GM23338 (cell line): ENCODE measurements around the gene CTNNA3. TPM values are rescaled to one million over a fixed set of nuclear protein-coding genes. Genes with fewer than 3 reads are reported as not detected.

Experiments
- ATAC-seq: fragments of 200-7000 bp; cut with Tn5 transposase; 3 replicates; pipeline ENCODE4 v1.9.1; 2020
- DNase-seq: peaks from one replicate; pipeline ENCODE4 v3.0.0-alpha.2; 2015; ENCODE audit warnings: low spot score
- H2AFZ ChIP-seq: fragments of 200-600 bp; sonication (generic); 2 replicates; pipeline ENCODE4 v1.8.0; 2016; ENCODE audit warnings: antibody characterized with exemption, mild to moderate bottlenecking, moderate library complexity
- H3F3A ChIP-seq: fragments of 200-600 bp; sonication (generic); replicated peaks from 2 replicates; pipeline ENCODE4 v1.8.0; 2017; ENCODE audit warnings: antibody characterized with exemption, mixed run types, low read depth
- H3K27ac ChIP-seq: fragments of 200-600 bp; sonication (generic); 2 replicates; pipeline ENCODE4 v1.6.1; 2016; ENCODE audit warnings: low read depth
- H3K27me3 ChIP-seq: fragments of 200-600 bp; sonication (generic); 2 replicates; pipeline ENCODE4 v1.8.0; 2016; ENCODE audit warnings: mild to moderate bottlenecking, mixed run types, moderate library complexity; ENCODE audit not compliant: insufficient read depth
- H3K36me3 ChIP-seq: fragments of 200-600 bp; sonication (generic); 2 replicates; pipeline ENCODE4 v1.8.0; 2016; ENCODE audit warnings: mild to moderate bottlenecking; ENCODE audit not compliant: insufficient read depth
- H3K4me1 ChIP-seq: fragments of 200-600 bp; sonication (generic); 2 replicates; pipeline ENCODE4 v1.8.0; 2016; ENCODE audit warnings: mild to moderate bottlenecking, moderate library complexity; ENCODE audit not compliant: insufficient read depth
- H3K4me2 ChIP-seq: fragments of 200-600 bp; sonication (generic); 2 replicates; pipeline ENCODE4 v1.7.1; 2017; ENCODE audit warnings: mixed run types
- H3K4me3 ChIP-seq: fragments of 200-600 bp; sonication (generic); 2 replicates; pipeline ENCODE4 v1.6.1; 2016; ENCODE audit warnings: mixed run types
- H3K79me2 ChIP-seq: fragments of 200-600 bp; sonication (generic); replicated peaks from 2 replicates; pipeline ENCODE4 v1.8.0; 2017; ENCODE audit warnings: mild to moderate bottlenecking; ENCODE audit not compliant: insufficient read depth
- H3K9me2 ChIP-seq: fragments of 200-600 bp; sonication (generic); 2 replicates; pipeline ENCODE4 v1.8.0; 2017; ENCODE audit not compliant: insufficient read depth
- H4K20me1 ChIP-seq: fragments of 200-600 bp; sonication (generic); replicated peaks from 2 replicates; pipeline ENCODE4 v1.8.0; 2017; ENCODE audit warnings: mild to moderate bottlenecking; ENCODE audit not compliant: insufficient read depth
- H3K27ac Mint-ChIP-seq: 2 replicates; pipeline ENCODE4 v1.8.0; 2020; ENCODE audit warnings: inconsistent platforms, mild to moderate bottlenecking, moderate library complexity, mixed read lengths
- H3K27me3 Mint-ChIP-seq: 3 replicates; pipeline ENCODE4 v1.8.0; 2022; ENCODE audit warnings: low read depth, mild to moderate bottlenecking, moderate library complexity, mixed read lengths, inconsistent platforms; ENCODE audit not compliant: insufficient read depth, poor library complexity
- H3K36me3 Mint-ChIP-seq: 3 replicates; pipeline ENCODE4 v1.8.0; 2021; ENCODE audit warnings: low read depth, mild to moderate bottlenecking, inconsistent platforms, moderate library complexity, mixed read lengths
- H3K4me1 Mint-ChIP-seq: 3 replicates; pipeline ENCODE4 v1.8.0; 2020; ENCODE audit warnings: mild to moderate bottlenecking, inconsistent platforms, mixed read lengths
- H3K4me3 Mint-ChIP-seq: 3 replicates; pipeline ENCODE4 v1.8.0; 2021; ENCODE audit warnings: moderate library complexity, mild to moderate bottlenecking, inconsistent platforms, mixed read lengths
- H3K9me3 Mint-ChIP-seq: 3 replicates; pipeline ENCODE4 v1.8.0; 2020; ENCODE audit warnings: moderate library complexity, mild to moderate bottlenecking, inconsistent platforms, mixed read lengths
- CTCF ChIP-seq, 2 experiments: fragments of 200-600 bp in 1 of 2; sonication (generic) in 1 of 2; conservative IDR thresholded peaks; 2 replicates each; pipeline versions ENCODE4 v1.5.1 to v1.6.1; 2016 to 2017; ENCODE audit warnings: antibody characterized with exemption in 2 of 2, low read depth in 2 of 2, mild to moderate bottlenecking in 2 of 2, moderate library complexity in 1 of 2
- ETS1 ChIP-seq: IDR thresholded peaks from 2 replicates; pipeline ENCODE4 v1.6.1; 2016; ENCODE audit warnings: antibody characterized with exemption
- EZH2 ChIP-seq: fragments of 200-600 bp; sonication (generic); IDR thresholded peaks from one replicate; pipeline ENCODE4 v1.8.0; 2017; ENCODE audit warnings: antibody characterized with exemption, mild to moderate bottlenecking, low read depth; ENCODE audit not compliant: unreplicated experiment
- EZH2phosphoT487 ChIP-seq: fragments of 200-600 bp; sonication (generic); IDR thresholded peaks from one replicate; pipeline ENCODE4 v1.8.1; 2018; ENCODE audit warnings: antibody characterized with exemption; ENCODE audit not compliant: unreplicated experiment
- JUNB ChIP-seq: IDR thresholded peaks from one replicate; pipeline ENCODE4 v1.6.1; 2016; ENCODE audit warnings: antibody characterized with exemption; ENCODE audit not compliant: unreplicated experiment
- NANOG ChIP-seq: IDR thresholded peaks from 2 replicates; pipeline ENCODE4 v1.6.1; 2016; ENCODE audit warnings: antibody characterized with exemption, borderline replicate concordance
- POLR2AphosphoS5 ChIP-seq: IDR thresholded peaks from 2 replicates; pipeline ENCODE4 v1.6.1; 2016; ENCODE audit warnings: antibody characterized with exemption, low read depth
- REST ChIP-seq: IDR thresholded peaks from one replicate; pipeline ENCODE4 v1.6.1; 2018; ENCODE audit warnings: antibody characterized with exemption; ENCODE audit not compliant: unreplicated experiment
- STAT1 ChIP-seq: IDR thresholded peaks from one replicate; pipeline ENCODE4 v1.6.1; 2016; ENCODE audit warnings: antibody characterized with exemption; ENCODE audit not compliant: unreplicated experiment
- ZNF114 ChIP-seq: fragments of 250-450 bp; sonication (Bioruptor Pico); IDR thresholded peaks from 2 replicates; pipeline ENCODE4 v1.5.0; 2020; ENCODE audit warnings: mild to moderate bottlenecking, moderate library complexity
- ZNF331 ChIP-seq: fragments of 250-450 bp; sonication (Bioruptor Pico); IDR thresholded peaks from 2 replicates; pipeline ENCODE4 v1.5.0; 2020; ENCODE audit warnings: low read depth, mild to moderate bottlenecking, moderate library complexity
- polyA plus RNA-seq: library from polyadenylated mRNA; unstranded; fragments of >200 nt; fragmentation: Nextera tagmentation; extraction: Ambion mirVana; gene quantifications from 2 replicates; pipeline ENCODE4 v1.2.1, GENCODE V29; 2016
- total RNA-seq: library from RNA; depleted of rRNA; stranded (reverse); fragments of >200 nt; shearing (Covaris generic); gene quantifications from 2 replicates; pipeline ENCODE4 v1.2.3, GENCODE V29; 2014

Gene CTNNA3
- total and polyA plus RNA-seq, 2 experiments from 2014 or later = 0.71 to 3.3 TPM

DNA sequence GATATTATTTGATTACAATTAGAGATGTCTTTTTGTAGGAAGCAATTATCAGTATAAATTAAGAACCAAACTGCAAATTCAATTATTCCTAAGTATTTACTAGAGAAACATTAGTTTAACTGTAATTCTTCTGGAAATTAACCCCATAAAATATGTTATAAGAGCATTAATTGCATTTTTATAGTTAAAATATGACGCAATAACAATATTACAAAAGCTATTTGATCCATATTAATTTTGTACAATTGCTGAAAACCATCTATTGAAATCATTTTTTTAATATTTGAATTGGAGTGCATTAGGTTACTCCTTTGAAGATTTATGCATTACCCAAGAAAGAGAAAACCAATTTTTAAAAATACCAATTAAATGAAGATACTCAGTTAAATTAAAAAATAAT, 1024.9 kb downstream of the CTNNA3 start:
- no peak overlapping the region for H3K27ac Mint-ChIP-seq
- no peak overlapping the region for H3K4me3 Mint-ChIP-seq
- Histone ChIP-seq H3F3A (no peaks in the 10 kb centered on the region), H2AFZ (no peak overlapping the region), H3K79me2 (no peaks in the 10 kb centered on the region), H3K36me3 (no peaks in the 10 kb centered on the region), H3K27ac (no peak overlapping the region), H3K4me2 (no peak overlapping the region), H3K4me3 (no peak overlapping the region), H3K4me1 (no peaks in the 10 kb centered on the region), H3K9me2 (no peaks in the 10 kb centered on the region), H4K20me1 (no peaks in the 10 kb centered on the region), H3K27me3 (no peaks in the 10 kb centered on the region)
- no peak for TF ChIP-seq CTCF (conservative IDR thresholded peaks at IDR 0.05; ENCODE audit: low read depth in 2 of 2)
- TF ChIP-seq ETS1 = no peak
- no peak for TF ChIP-seq JUNB
- TF ChIP-seq REST = no peak
- no peak for TF ChIP-seq NANOG
- no peak for TF ChIP-seq STAT1
- no peak for TF ChIP-seq EZH2
- no peak for TF ChIP-seq POLR2AphosphoS5
- no peak for TF ChIP-seq ZNF114 (CRISPR knock-in tag)
- no peak for TF ChIP-seq EZH2phosphoT487
- DNase-seq = no peak
- H3K27me3 Mint-ChIP-seq = no peaks in the 10 kb centered on the region
- ATAC-seq = no peak
- no peaks in the 10 kb centered on the region for H3K4me1 Mint-ChIP-seq
- no peaks in the 10 kb centered on the region for H3K36me3 Mint-ChIP-seq
- H3K9me3 Mint-ChIP-seq = no peaks in the 10 kb centered on the region

- H3K9me2 ChIP-seq = peaks cover 13% of the 10 kb centered on the region; the same call in 1 of the 2 replicates
- no peaks in the 10 kb centered on the region for H3K4me1 Mint-ChIP-seq
- H3K27me3 Mint-ChIP-seq = peaks cover 2% of the 10 kb centered on the region
- no peak overlapping the region for H3K27ac Mint-ChIP-seq
- no peak overlapping the region for H3K27ac ChIP-seq
- no peaks in the 10 kb centered on the region for H4K20me1 ChIP-seq
- no peak overlapping the region for H3K4me3 ChIP-seq
- H3K36me3 ChIP-seq = peaks cover 8% of the 10 kb centered on the region; the same call in 1 of the 2 replicates
- no peak overlapping the region for H3K4me3 Mint-ChIP-seq
- no peaks in the 10 kb centered on the region for H3K79me2 ChIP-seq
- H3K27me3 ChIP-seq = no peaks in the 10 kb centered on the region
- peaks cover 25% of the 10 kb centered on the region for H3K9me3 Mint-ChIP-seq
- no peaks in the 10 kb centered on the region for H3F3A ChIP-seq
- no peak overlapping the region for H2AFZ ChIP-seq
- DNase-seq (no peak), ATAC-seq (no peak)
- H3K36me3 Mint-ChIP-seq = peaks cover 18% of the 10 kb centered on the region
- no peaks in the 10 kb centered on the region for H3K4me1 ChIP-seq
- H3K4me2 ChIP-seq = no peak overlapping the region
- TF ChIP-seq ETS1 (no peak), STAT1 (no peak), ZNF331 (CRISPR knock-in tag) (no peak), EZH2 (no peak), POLR2AphosphoS5 (no peak)
These were observed 1039.5 kb downstream of the CTNNA3 start for GRCh38 chr10:66656499-66656898.
